HTERT RPE-1 (cell line): Measurements from ENCODE around the gene LRBA.

Experiments used
- in situ Hi-C: fragments of 300-500 bp; cut with MboI; formaldehyde crosslinking; loops from 4 replicates; pipeline ENCODE4 v1.14.3; 2020; ENCODE audit warnings: low sequenced_read_pairs

Gene LRBA

GRCh38 chr4:150253965-150254630 is 761.0 kb downstream of the LRBA start:
- in situ Hi-C loops, result no loop called here

GRCh38 chr4:150253416-150253815 is 761.7 kb downstream of the LRBA start:
- in situ Hi-C loops, result no loop called here

- in situ Hi-C loops, result no loop called here
Observed at GRCh38 chr4:150252741-150253140, 762.3 kb downstream of the LRBA start.

GRCh38 chr4:150252306-150252705 is 762.8 kb downstream of the LRBA start:
- in situ Hi-C loops, result no loop called here

- in situ Hi-C loops, result no loop called here
Observed at GRCh38 chr4:150251752-150252190, 763.3 kb downstream of the LRBA start.

- in situ Hi-C loops, result no loop called here
Observed at GRCh38 chr4:150250998-150251651, 764.0 kb downstream of the LRBA start.

- in situ Hi-C loops, result no loop called here
Observed at GRCh38 chr4:150250293-150250997, 764.6 kb downstream of the LRBA start.

GRCh38 chr4:150248181-150248580 is 766.9 kb downstream of the LRBA start:
- in situ Hi-C loops, result no loop called here

GRCh38 chr4:150247184-150247583 is 767.9 kb downstream of the LRBA start:
- in situ Hi-C loops, result no loop called here

GRCh38 chr4:150244600-150244999 is 770.5 kb downstream of the LRBA start:
- in situ Hi-C loops, result no loop called here

- in situ Hi-C loops, result no loop called here
Observed at GRCh38 chr4:150243932-150244331, 771.2 kb downstream of the LRBA start.

GRCh38 chr4:150242820-150243458 is 772.1 kb downstream of the LRBA start:
- in situ Hi-C loops, result no loop called here

- in situ Hi-C loops, result no loop called here
Observed at GRCh38 chr4:150240011-150240410, 775.1 kb downstream of the LRBA start.

- in situ Hi-C loops, result no loop called here
Observed at GRCh38 chr4:150238591-150238990, 776.5 kb downstream of the LRBA start.

- in situ Hi-C loops, result no loop called here
Observed at GRCh38 chr4:150237110-150237872, 777.8 kb downstream of the LRBA start.

GRCh38 chr4:150236626-150237025 is 778.5 kb downstream of the LRBA start:
- in situ Hi-C loops, result no loop called here

GRCh38 chr4:150235808-150236271 is 779.2 kb downstream of the LRBA start:
- in situ Hi-C loops, result no loop called here

GRCh38 chr4:150235317-150235716 is 779.8 kb downstream of the LRBA start:
- in situ Hi-C loops, result no loop called here

- in situ Hi-C loops, result no loop called here
Observed at GRCh38 chr4:150234246-150234645, 780.8 kb downstream of the LRBA start.

- in situ Hi-C loops, result no loop called here
Observed at GRCh38 chr4:150232029-150232428, 783.1 kb downstream of the LRBA start.
